Kasumi-1 (cell line): ENCODE data around the gene RHPN2.
"Not testable (repeated sequence)": the region's sequence is repeated elsewhere in the genome, so short reads cannot be mapped to it uniquely, and the experiment has no call there.

Experiments
- DNase-seq, 2 experiments: peaks; one replicate each; lab custom pipeline; 2025; lab: John Stamatoyannopoulos, UW

The RHPN2 gene

DNA sequence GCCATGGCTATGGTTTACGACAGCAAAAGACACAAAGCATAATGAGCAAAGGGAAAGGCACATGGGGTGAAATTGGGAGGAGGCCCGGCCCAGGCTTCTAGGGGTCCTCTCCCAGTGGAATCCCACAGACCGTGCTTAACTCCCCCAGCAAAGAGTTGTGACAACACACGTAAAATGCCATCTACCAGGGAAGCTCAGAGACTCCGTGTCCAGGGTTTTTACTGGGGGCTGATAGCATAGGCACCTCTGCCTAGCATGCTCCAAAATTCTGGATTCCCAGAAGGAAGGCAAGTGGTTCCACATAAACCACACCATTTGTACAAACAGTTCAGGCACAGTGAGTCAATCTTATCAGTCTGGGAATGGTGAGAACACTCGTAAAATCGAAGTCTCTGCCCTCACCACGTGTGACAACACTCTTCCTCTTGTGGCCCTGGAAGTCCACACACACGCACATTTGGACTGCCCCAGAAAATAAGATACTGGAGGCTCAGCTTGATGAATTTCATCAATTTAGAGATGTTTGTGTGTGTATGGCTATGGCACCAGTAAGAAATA, 34.9 kb downstream of the RHPN2 start:
- DNase-seq = no peak

DNA sequence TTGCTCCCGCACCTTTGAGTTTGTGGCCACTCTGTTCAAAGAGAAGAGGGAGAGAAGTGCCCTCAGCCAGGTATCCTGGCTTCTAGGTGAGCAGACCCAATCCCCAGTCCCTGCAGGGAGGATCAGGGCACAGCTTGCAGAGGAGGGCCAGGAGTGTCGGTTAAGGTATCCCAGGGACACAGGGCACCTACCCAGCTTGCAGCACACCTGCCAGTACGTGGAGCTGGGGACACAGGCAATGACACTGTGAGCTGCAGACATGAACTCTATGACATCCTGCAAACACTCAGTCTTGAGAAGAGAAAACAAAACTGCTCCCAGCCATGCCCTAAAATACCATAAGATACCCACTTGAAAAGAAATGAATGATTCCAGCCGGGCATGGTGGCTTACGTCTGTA, 38.1 kb downstream of the RHPN2 start:
- DNase-seq = not testable (repeated sequence)

DNA sequence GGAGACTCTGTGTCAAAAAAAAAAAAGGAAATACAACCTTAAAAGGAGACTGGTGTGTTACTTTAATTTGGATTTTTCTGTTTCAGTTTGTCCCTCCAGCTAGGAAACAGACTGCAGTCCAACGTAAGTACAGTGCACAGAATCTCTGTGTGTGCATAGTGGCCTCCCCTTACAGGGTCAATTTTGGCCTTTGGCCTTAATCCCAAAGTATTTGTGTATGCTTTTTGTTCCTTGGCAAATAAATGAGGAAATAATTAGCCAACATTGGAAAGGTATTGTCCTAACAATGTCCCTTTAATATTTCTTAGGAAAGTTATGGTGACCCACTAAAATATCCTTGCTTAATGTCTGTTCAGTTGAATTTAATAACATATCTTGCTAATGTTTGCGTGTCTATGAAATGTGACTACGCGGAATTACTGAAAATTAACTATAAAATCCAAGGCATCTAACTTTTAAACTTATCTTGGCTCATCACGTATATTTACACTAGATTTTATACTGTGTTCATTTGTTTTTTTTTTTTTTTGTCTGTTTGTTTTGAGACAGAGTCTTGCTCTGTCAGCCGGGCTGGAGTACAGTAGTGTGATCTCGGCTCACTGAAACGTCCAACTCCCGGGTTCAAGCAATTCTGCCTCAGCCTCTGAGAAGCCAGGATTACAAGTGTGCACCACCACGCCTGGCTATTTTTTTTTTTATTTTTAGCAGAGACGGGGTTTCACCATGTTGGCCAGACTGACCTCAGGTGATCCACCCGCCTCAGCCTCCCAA, 39.0 kb downstream of the RHPN2 start:
- not testable (repeated sequence) for DNase-seq

DNA sequence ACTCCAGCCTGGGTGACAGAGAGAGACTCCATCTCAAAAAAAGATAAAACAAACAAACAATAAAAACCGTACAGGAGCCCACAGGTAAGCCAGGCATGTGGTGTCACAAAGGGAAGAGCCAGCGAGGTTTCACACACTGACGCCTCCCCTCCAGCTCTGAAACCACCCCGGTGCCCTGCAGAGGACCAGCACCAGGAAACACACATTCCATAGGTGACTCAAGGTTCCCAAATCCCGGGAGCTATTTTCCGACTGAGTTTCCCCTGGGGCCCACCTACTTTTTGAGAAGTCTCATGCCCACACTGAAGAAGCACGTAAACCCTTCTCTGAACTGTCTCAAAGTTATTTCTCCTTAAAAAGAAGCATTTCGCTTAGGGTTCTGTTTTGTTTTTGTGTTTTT, 40.3 kb downstream of the RHPN2 start:
- no peak for DNase-seq

DNA sequence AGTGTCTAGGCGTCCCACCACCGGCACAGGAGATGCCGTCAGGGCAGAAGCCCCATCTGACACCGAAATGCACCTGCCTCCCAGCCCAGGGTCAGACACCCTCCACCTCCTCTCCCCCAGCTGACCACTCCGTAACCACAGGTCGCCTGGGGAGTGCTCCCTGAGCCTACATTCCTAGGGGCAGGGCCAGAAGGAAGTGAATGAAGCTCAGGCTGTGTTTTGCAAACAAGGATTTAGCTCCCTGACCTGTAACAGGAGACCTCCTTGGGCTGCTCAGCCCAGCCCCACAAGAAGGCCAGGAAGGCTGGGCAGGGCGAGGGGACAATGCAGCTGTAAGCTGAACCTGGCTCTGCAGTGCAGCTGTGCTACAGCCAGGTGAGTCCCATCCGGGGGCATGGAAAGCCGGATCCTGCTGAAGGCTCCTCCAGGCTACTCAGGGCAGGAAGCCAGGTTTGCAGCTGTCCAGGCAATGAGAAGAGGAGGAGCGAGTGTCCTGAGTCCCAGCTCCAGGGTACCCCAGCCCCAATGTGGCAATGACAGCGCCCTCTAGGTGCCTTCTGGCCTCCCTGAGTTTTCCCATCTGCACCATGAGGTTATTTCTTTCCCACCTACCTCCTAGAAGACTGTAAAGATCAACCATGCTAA, 42.1 kb downstream of the RHPN2 start:
- no peak for DNase-seq

DNA sequence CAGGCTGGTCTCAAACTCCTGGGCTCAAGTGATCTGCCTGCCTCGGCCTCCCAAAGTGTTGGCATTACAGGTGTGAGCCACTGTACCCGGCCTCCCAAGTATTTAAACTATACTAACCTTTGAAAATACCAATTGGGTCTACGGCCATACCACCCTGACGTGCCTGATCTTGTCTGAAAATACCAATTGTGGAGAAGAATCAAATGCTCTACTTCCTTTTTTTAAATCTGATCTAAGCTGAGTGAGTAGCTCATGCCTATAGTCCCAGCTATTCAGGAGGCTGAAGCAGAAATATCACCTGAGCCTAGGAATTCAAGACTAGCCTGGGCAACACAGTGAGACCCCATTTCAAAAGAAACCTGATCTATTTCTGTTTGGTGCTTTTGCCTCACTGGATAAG, 53.8 kb downstream of the RHPN2 start:
- DNase-seq = not testable (repeated sequence)

DNA sequence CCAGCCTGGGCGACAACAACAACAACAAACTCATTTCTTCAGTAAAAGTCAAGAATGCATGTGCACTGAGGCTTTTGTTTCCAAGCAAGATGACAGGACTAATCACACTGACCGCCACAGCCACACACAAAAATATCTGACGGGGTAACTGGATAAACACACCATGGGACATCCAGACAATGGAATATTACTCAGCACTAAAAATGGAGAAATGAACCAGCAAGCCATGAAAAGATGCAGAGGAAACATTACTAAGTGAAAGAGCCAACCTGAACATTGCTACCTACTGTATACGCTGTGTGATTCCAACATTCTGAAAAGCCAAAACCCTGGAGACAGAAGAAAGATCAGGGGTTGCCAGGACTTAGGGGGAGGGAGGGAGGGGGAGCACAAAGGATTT, 56.0 kb downstream of the RHPN2 start:
- no peak for DNase-seq

DNA sequence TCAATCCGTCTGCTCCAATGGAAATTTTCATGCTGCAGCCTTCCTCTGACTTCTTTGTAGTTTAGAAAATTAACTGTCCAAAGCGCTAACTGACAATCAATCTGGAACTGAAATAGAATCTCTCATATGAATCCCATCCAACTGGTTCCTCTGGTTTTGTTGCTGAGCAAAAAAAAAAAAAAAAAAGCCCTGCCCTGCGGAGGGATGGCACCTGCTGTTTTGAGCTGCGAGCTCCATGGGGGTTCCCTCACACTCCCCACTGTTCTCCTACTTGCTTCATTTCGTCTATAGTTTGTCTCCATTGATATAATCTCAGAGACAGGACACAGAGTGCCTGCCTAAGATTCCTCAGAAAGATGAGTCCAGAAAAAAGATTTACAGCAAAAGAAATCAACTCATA, 59.2 kb downstream of the RHPN2 start:
- DNase-seq = no peak

DNA sequence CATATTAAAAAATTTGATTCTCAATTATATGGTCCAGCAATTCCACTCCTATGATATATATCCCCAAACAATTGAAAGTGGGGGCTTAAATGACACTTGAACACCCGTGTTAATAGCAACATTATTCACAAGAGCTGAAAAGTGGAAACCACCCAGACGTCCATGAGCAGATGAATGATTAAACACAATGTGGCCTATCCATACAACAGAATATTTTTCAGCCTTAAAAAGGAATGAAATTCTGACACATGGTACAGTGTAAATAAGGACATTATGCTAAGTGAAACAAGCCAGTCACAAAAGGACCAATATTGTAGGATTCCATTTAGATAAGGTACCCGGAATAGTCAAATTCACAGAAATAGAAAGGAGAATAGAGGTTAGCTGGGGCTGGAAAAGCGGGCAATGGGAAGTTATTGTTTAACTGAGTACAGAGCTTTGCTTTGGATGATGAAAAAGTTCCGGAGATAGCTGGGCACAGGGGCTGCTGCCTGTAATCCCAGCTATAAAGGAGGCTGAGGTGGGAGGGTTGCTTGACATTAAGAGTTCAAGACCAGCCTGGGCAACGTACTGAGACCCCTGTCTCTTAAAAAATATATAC, 61.2 kb downstream of the RHPN2 start:
- not testable (repeated sequence) for DNase-seq

DNA sequence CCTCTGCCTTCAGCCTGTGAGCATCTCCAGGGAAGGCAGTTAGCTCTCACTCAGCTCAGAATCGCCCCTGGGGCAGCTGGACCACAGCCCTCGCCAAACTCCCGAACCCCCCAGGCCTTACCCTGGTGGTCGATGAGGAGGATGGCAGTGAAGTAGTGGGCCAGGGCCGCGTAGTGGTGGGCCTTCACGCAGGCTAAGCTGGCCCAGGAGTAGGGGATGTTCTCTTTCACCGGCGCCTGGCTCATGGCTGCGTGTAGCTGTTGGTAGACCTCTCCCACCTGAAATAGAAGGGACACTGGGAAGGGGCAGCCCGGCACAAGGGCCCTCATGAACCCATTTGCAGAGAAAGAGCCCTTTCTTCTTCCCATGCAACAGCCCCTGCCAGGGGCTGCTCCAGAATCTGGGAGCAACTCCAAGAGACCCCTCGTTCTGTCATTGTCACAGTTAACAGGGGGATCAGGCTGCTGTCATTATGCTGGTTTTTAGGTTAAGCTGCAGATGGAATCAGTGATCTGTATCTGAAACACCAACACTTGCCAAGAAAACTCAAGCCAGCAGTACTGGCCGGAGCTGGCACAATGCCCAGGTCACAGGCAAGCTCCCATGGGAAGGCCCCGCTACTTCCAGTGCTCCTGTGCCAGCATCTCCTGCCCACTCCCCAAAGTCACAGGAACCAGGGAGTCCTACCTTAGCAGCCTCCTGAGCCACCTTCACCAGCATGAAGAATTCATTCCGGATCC, 62.4 kb downstream of the RHPN2 start:
- DNase-seq = not testable (repeated sequence)

DNA sequence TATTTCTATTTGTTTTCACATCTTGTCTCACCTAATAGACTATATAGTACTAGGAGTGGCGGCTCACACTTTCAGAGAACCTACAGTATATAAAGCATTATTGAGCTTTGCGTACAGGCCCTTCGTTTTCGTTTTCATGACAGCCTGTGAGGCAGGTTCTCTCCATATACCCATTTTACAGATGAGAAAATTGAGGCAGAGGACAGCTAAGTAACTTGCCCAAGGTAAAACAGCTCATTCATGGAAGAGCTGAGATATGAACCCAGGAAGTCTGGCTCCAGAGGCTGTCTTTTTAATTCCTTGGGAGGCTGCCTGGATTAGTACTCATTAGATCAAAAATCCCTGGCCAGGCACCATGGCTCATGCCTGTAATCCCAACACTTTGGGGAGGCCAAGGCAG, 63.8 kb downstream of the RHPN2 start:
- no peak for DNase-seq

DNA sequence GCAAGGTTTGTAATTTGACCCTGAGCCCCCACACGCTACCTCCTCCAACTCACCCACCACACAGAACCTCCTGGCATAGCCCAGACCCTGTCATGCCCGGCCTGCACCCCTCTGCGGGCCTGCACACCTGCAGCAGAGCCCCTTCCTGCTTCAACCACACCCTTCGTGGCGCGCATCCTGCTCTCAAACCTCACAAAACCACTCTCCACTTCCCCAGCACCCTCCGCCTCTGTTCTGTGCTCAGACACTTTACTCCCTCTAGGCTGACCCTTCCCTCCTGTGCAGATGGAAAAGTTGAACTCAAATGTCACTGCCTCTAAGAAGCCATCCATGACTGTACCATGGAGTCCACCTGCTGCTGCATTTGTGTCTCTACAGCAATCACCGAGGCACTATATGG, 64.2 kb downstream of the RHPN2 start:
- no peak for DNase-seq

DNA sequence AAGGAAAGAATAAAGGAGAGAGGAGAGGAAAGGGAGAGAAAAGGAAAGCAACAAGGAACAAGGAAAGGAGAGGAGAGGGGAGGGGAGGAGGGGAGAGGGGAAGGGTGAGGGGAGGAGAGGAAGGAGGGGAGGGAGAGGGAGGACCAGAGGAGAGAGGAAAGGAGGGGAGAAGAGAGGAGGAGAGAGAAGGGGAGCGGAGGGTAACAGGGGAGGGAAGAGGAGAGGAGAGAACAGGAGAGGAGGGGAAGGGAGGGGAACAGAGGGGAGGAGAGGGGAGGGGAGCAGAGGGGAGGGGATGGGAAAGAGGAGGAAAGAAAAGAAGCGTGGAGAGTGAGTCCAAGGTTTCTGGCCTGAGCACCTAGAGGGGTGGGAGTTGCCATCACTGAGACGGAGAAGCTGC, 66.0 kb downstream of the RHPN2 start:
- DNase-seq = no peak

DNA sequence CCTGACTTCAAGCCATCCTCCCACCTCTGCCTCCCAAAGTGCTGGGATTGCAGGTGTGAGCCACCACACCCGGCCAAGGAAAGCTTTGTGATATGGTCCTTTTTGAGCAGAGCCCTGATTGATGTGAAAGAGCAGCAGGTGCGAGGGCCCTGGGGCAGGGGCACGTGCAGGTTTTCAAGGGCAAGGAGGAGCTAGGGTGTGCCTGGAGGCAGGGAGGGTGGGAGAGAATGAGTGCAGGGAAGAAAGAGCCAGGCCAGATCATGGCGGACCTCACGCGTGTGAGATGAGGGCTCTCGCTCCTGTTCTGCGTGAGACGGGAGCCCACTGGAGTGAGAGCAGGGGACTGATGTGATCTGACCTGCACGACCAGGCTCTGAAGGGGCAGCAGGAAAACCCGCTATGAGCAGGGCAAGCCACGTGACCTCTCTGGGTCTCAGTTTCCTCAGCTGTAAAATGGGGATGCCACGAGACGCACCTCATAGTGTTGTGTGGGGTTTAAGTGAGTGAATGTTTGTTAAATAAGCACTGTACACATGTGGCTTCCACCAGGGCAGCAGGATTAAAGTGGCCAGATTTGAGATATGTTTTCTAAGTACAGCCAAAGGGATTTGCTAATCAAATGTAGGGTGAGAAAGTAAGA, 66.9 kb downstream of the RHPN2 start:
- no peak for DNase-seq

DNA sequence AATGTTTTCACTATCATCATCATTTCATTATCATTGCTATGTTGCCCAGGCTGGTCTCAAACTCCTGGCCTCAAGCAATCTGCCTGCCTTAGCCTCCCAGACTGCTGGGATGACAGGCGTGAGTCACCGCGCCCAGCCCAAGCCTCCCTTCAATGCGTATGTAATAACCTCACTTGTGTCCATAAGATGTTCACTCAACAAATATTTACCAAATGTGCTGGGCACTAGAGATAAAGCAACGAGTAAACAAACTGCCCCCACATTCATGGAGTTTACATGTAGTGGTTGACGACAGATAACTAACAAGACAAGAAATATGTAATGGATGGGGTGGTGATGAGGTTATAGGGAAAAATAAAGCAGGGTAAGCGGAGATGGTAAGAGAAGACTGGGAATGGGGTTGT, 67.6 kb downstream of the RHPN2 start:
- not testable (repeated sequence) for DNase-seq

DNA sequence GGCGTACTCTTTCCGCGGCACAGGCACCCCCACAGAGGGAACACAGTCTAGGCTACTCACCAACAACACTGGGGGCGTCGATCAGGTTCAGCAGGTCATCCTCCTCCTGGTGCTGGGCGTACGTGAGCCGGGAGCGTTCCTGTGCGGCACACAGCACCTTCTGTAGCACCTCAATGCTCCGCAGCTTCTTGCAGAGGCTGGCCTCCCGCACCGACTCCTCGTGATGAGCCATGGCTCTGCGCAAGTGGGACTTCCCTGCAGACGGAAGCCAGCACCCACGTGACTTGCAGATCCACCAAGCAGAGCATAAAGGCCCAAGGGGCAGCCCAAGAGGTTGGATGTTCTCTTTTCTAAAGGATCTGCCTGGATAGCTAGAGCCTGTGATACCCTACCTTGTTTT, 68.7 kb downstream of the RHPN2 start:
- DNase-seq = not testable (repeated sequence)

DNA sequence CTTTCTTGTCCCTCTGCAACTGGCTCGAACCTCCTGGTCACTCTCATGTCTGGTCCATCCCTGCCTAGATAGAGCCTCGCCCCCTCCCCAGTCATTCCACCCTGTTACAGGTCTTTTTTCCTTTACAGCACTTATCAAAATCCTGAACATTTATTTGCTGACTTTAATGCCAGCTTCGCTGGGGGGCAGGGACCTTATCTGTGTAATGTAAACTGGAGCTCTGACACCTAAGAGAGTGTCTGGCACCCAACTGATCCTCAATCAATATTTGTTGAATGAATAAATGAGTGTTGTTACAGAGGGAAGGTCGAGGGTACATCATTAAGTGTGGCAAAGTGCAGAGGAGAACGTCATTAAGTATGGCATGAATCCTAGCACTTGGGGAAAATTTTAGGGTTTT, 76.0 kb downstream of the RHPN2 start:
- no peak for DNase-seq

DNA sequence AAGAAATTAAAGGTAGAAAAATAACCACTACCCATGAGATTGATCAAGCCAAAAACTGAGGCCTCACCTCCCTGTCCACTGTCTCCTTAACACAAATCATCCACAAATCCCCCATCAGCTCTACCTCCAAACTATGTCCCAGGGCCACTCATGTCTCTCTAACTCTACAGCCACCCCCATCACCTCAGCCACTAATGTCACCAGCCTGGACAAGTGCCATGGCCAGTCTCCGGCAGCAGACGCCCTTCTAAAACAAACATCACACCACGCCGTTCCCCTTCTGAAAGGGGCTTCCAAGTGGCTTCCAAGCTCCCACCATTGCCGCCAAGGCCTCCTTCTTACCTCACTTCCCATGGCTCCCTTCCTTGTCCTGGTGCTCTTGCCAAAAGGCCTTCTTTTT, 76.4 kb downstream of the RHPN2 start:
- DNase-seq = not testable (repeated sequence)

DNA sequence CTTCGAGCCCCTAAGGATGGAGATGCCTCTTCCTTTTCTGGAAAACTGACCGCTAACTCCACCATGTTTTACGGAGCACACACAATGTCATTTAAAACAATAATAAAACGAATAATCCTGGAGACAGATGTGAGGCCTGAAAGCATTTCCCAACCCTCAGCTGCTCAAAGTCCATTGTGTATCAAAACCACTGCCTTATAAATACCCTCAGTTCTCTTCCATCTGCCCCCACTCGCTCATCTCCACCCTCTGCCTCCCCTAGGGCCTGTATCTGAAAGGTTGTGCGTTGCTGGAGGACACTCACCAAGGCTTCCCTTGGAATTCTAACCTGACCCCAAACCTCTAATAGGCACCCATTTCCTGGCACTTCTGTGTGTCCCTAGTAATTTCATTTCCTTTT, 82.2 kb downstream of the RHPN2 start:
- not testable (repeated sequence) for DNase-seq

DNA sequence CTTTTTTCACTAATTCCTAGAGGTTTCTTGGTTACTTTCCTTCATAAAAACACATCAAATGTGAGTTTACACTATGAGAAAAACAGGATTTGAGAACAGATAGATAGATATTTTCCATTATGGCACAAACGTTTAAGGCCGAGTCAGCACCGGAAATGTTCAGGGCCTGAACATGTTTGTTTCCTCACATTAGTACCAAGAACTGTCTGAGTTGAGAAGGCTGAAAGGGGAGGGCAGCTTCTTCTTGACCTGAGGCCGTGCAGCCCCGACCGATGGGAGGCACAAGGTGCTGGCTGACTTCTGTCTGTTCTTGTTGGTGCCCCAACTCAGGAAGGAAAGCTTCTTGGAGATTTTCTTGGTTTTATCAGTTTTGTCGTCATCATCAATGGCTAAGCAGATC, 84.9 kb downstream of the RHPN2 start:
- DNase-seq = not testable (repeated sequence)

DNA sequence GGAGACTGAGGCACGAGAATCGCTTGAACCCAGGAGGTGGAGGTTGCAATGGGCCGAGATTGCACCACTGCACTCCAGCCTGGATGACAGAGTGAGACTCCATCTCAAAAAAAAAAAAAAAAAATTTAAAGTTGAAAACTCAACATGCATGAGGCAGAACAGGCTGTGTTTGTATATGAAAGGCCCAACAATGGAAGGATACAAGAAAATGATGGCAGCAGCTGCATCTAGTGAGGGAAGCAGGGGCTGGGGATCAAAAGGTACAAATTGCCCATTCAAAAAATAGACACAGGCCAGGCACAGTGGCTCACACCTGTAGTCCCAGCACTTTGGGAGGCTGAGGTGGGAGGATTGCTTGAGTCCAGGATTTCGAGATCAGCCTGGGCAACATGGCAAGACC, 86.9 kb downstream of the RHPN2 start:
- DNase-seq = not testable (repeated sequence)

DNA sequence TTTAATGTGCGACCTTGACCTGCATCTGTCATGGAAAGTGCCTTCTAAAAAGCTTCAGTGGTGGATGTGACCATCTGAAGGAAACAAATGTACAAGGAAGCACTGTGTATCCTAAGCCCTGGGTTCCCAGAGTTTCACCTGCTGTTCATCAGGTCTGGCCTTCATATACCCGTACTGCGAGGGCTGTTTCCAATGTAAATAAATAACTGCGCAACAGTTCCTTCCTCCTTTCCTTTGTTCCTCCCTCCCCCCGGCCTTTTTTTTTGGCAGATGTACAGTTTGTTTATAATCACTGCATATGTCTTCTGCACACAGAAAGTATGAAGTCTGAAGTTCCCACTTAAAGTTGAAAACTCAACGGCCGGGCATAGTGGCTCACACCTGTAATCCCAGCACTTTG, 87.4 kb downstream of the RHPN2 start:
- no peak for DNase-seq
